ENCODE results near the gene FAM210A.

The FAM210A gene

DNA sequence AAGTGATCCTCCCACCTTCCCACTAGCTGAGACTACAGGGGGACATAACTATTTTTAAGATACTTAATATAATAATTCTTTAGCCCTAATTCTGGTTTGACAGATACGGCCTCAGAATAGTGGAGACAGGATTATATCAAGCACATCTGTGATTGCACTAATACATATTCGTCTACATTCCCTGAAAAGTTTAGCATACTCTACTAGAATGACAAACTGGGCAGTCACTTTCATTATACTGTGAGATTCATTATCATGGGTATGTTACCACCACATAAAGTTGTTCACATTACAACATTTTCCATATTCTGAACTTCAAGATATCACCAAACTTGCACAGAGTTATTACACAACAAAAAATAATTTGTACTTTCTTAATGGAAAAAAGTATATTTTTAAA is 11.0 kb downstream of the FAM210A start:
- Histone ChIP-seq H3K27me3 (replicated peaks; ENCODE audit: control insufficient read depth, insufficient read depth, low read length) (no peaks in the 10 kb centered on the region), H3K4me3 (replicated peaks; ENCODE audit: low read depth, low read length) (no peak overlapping the region), H3K36me3 (ENCODE audit: control insufficient read depth, insufficient read depth, low read length) (peaks cover 1% of the 10 kb centered on the region; the same call in 1 of the 2 replicates)
- TF ChIP-seq, protein P1, sequence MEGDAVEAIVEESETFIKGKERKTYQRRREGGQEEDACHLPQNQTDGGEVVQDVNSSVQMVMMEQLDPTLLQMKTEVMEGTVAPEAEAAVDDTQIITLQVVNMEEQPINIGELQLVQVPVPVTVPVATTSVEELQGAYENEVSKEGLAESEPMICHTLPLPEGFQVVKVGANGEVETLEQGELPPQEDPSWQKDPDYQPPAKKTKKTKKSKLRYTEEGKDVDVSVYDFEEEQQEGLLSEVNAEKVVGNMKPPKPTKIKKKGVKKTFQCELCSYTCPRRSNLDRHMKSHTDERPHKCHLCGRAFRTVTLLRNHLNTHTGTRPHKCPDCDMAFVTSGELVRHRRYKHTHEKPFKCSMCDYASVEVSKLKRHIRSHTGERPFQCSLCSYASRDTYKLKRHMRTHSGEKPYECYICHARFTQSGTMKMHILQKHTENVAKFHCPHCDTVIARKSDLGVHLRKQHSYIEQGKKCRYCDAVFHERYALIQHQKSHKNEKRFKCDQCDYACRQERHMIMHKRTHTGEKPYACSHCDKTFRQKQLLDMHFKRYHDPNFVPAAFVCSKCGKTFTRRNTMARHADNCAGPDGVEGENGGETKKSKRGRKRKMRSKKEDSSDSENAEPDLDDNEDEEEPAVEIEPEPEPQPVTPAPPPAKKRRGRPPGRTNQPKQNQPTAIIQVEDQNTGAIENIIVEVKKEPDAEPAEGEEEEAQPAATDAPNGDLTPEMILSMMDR (IDR thresholded peaks at IDR 0.05; ENCODE audit: insufficient read depth, low read length, poor library complexity, severe bottlenecking) = no peak
- no peak for DNase-seq (ENCODE audit: extremely low read depth, insufficient read length)

DNA sequence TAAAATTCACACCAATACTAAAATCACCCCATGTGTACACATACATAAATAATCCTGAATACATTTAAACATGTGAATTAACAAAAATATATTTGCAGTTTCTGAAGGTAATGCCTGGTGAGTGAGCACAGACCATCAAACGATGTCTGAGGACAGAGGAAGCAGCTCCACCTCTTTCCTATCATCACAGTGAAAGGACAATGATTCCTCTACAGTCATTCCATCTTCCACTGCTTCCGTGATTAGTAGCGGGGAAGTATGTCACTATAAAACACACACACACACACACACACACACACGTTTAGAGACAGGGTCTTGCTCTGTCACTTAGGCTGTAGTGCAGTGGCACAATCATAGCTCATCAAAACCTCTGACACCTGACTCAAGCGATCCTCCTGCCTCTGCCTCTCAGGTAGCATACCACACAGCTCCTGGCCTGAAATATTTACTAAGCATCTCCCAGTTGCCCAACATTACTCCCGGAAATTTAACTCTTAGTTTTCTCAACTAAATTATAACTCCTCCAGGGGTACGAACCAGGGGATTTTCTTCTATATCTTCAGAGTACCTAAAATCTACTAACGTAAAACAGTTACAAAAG is 12.8 kb downstream of the FAM210A start:
- H3K36me3 ChIP-seq (ENCODE audit: control insufficient read depth, insufficient read depth, low read length) = peaks cover 1% of the 10 kb centered on the region; the same call in 1 of the 2 replicates
- TF ChIP-seq, protein P1 (IDR thresholded peaks at IDR 0.05; ENCODE audit: insufficient read depth, low read length, poor library complexity, severe bottlenecking) = no peak
- no peaks in the 10 kb centered on the region for H3K27me3 ChIP-seq (replicated peaks; ENCODE audit: control insufficient read depth, insufficient read depth, low read length)
- no peak for DNase-seq (ENCODE audit: extremely low read depth, insufficient read length)
- H3K4me3 ChIP-seq (replicated peaks; ENCODE audit: low read depth, low read length) = no peak overlapping the region

DNA sequence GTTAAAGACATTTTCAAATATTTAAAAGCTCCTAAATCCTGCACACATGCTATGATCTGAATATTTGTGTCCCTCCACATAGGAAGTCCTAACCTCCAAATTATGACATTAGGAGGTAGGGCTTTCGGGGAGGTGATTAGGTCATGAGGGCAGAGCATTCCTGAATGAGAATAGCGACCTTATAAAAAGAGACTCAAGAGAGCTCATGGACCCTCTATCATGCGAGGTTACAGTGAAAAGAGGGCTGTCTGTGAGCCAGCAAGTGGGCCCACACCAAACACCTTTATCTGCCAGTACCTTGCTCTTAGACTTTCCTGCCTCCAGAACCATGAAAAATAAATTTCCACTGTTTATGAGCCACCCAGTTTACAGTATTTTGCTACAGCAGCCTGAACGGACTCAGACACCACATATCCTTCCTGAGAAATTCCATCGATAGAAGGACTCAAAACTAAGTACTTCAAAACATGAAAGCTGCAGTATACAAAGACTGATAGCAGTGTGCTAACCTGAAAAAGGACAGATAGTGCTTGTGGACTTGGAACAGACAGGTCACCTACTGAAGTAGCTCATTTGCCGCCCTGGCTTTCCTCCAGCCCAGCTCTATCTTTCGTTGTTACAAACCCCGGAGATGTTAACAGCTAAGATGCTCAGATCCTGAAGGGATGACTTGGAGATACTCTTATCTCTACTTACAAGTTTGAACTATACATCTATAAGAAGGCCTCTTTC is 13.8 kb downstream of the FAM210A start:
- no peaks in the 10 kb centered on the region for H3K27me3 ChIP-seq (replicated peaks; ENCODE audit: control insufficient read depth, insufficient read depth, low read length)
- TF ChIP-seq, protein P1 (IDR thresholded peaks at IDR 0.05; ENCODE audit: insufficient read depth, low read length, poor library complexity, severe bottlenecking) = no peak
- peaks cover 1% of the 10 kb centered on the region; the same call in 1 of the 2 replicates for H3K36me3 ChIP-seq (ENCODE audit: control insufficient read depth, insufficient read depth, low read length)
- no peak for DNase-seq (ENCODE audit: extremely low read depth, insufficient read length)
- H3K4me3 ChIP-seq (replicated peaks; ENCODE audit: low read depth, low read length) = no peak overlapping the region

DNA sequence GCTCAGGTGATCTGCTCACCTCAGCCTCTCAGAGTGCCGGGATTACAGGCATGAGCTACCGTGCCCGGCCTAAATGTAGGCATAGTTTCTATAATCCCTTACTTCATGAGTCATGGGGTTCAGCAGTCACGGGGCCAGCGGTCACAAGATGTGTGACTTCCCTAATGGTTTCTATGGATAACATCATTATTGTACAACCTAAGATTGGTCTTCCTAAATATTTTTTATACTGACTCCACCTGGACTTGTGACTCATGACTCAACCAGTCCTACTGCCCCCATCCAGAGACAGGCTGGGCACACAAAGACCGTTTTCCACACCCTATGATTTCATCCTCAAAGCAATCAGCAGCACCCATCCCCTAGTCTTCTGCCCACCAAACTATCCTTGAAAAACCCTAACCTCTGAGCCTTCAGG is 15.9 kb downstream of the FAM210A start:
- H3K4me3 ChIP-seq (replicated peaks; ENCODE audit: low read depth, low read length) = no peak overlapping the region
- DNase-seq (ENCODE audit: extremely low read depth, insufficient read length) = no peak
- H3K36me3 ChIP-seq (ENCODE audit: control insufficient read depth, insufficient read depth, low read length) = peaks cover 1% of the 10 kb centered on the region; the same call in 1 of the 2 replicates
- TF ChIP-seq, protein P1 (IDR thresholded peaks at IDR 0.05; ENCODE audit: insufficient read depth, low read length, poor library complexity, severe bottlenecking) = no peak
- no peaks in the 10 kb centered on the region for H3K27me3 ChIP-seq (replicated peaks; ENCODE audit: control insufficient read depth, insufficient read depth, low read length)

DNA sequence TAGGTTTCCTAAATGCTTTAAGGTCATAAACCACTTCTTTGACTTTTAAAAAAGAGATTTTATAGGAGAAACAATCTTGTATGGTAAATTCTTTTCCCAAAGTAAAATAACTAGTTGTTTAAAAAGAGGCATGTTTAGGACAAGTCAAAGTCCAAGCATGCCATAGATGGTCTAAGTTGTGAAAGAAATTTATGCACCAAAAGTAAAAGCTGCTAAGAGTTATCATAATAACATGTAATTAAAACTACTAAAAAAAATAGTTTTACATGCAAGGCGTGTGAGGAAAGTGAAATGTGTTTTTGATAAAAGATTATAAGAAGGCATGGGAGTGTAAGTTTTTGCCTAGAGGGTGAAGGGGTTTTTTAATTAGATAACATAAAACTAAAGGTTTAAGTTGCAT is 22.5 kb downstream of the FAM210A start:
- peak; percentile 17 for DNase-seq (ENCODE audit: extremely low read depth, insufficient read length)
- TF ChIP-seq, protein P1 (IDR thresholded peaks at IDR 0.05; ENCODE audit: insufficient read depth, low read length, poor library complexity, severe bottlenecking) = no peak
- no peak overlapping the region for H3K4me3 ChIP-seq (replicated peaks; ENCODE audit: low read depth, low read length)
- H3K36me3 ChIP-seq (ENCODE audit: control insufficient read depth, insufficient read depth, low read length) = no peaks in the 10 kb centered on the region; the same call in 1 of the 2 replicates
- no peaks in the 10 kb centered on the region for H3K27me3 ChIP-seq (replicated peaks; ENCODE audit: control insufficient read depth, insufficient read depth, low read length)

Measured in GM06990 (cell line).